NCI-H345 (cell line): ENCODE measurements around the gene SCO2.
A peak's percentile ranks its signal among the peaks of the same experiment; 100 is the strongest.

ENCODE experiments used
- DNase-seq: peaks from one replicate; lab custom pipeline; 2025; lab: John Stamatoyannopoulos, UW

SCO2 gene

DNA sequence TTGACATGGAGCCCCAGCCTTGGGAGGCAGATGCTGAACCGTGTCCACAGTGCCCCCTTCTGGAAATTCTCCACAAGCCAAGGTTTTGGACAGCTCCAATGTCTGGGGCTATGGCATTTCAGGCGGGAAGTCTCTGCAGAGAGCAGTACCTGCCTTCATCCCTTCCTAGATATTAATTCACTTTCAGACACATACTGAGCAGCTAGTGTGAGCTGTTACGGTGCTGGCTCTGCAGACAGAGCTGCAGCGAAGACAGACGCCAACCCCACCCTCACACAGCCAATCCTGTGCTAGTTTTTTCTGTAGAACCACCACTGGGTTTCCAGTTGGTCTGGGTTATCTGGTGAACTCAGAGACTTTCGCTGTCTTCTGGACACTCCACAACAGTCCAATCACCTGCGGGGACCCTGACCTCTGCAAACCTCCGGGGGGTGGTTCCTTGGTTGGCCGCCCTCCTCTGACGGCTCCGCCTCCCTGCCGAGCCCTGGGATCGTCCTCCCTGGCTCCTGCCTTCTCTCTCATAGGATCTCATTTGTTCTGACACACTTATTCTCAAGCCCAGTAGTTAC, 27.0 kb downstream of the SCO2 start:
- DNase-seq, result peak; percentile 65

- no peak for DNase-seq
Measured at GRCh38 chr22:50497093-50497492, 28.3 kb downstream of the SCO2 start.

DNA sequence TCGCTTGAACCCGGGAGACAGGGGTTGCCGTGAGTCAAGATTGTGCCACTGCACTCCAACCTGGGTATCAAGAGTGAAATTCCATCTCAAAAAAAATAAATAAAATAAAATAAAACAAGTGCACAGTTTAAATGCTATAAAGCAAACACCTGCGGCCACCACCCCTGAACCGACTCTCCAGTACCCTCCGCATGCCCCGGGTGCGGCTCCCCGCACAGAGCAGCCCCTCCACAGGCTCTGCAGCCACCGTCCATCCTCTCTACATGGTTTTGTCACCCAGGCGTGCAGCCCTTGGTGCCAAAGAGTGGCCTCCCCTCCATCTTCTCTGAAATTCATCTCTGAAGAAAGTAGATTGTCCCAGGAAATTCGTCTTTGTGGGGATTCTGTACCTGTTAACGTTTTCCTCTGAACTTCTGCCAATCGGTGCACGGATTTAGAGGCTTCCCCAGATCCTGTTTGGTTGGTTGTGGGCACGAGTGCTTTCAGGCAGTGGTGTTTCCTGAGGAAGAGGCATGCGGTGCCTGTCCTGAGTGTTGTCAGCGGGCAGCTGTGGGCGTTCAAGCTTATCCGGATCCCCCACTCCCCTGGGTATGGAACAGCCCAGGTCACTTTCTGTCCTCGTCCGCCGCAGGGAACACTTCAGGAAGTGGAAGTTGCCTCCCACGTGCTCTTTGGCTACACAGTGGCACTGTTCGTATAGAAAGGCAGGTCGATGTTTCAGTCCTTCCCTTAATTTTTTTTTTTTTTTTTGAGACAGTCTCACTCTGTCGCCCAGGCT, 34.7 kb downstream of the SCO2 start:
- DNase-seq, result no peak

- DNase-seq, result no peak
Measured at GRCh38 chr22:50489363-50490243, 35.8 kb downstream of the SCO2 start.

- no peak for DNase-seq
Measured at GRCh38 chr22:50488886-50489285, 36.5 kb downstream of the SCO2 start.

DNA sequence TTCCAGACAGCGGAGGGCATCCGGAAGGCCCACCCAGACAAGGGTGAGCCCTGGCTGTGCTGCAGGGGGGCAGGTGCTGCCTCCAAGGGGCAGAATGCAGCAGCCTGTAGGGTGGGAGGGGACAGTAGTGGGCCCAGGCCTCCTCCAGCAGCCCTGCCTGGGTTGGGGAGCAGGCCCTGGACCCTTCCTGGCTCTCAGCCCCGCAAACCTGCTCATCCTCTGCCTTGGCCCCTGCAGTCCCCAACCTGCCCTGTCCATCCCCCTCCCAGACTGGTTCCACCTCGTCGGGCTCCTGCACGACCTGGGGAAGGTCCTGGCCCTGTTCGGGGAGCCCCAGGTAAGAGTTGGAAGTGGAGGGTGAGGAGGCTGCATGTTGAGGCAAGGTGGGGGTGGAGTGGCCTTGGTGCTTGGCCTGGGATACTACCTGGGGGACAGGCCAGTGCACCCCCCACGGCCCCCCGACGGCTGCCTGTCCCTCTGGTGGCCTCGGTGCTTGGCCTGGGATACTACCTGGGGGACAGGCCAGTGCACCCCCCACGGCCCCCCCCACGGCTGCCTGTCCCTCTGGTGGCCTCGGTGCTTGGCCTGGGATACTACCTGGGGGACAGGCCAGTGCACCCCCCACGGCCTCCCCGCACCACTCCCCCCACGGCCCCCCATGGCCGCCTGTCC, 37.3 kb downstream of the SCO2 start:
- DNase-seq, result no peak

GRCh38 chr22:50487290-50488005, 38.0 kb downstream of the SCO2 start:
- DNase-seq, result no peak

DNA sequence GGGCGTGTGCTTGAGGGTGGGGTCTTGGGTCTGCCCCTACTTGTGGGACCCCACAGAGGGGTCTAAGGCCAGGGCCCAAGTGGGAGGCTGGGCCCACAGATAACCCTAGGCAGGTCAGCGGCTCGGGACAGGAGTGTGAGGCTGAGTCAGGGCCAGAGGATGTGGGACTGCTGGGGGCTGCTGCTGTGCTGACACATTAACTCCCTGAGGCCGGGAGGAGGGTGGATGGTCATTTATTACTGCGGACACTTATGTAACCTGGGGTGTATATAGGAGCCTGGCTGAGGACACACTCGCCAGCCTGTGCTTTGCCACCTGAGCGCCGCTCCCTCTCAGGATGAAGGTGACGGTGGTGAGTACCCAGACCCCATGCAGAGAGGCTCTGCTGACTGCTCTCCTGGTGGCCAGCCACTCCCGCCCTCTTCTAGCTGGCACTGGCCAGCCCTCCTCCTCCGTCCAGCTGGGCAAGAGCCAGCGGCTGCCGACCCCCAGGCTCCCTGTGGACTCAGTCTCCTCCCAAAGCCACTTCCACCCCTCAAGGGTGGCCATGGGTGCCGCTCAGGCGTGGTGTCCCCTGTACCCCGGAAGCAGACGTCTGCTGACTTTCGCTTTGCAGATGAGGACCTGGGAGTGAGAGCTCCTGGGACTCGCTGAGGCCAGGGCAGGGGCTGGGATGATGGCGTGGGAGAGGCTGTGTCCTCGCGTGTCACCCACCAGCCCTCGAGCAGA, 38.7 kb downstream of the SCO2 start, which contains the start of gene MIOX:
Gene MIOX, plus strand, starts transcription at position 299 of the 729 bp plus-strand sequence. Its CDS starts 39 bp downstream, at position 338.
- no peak for DNase-seq

DNA sequence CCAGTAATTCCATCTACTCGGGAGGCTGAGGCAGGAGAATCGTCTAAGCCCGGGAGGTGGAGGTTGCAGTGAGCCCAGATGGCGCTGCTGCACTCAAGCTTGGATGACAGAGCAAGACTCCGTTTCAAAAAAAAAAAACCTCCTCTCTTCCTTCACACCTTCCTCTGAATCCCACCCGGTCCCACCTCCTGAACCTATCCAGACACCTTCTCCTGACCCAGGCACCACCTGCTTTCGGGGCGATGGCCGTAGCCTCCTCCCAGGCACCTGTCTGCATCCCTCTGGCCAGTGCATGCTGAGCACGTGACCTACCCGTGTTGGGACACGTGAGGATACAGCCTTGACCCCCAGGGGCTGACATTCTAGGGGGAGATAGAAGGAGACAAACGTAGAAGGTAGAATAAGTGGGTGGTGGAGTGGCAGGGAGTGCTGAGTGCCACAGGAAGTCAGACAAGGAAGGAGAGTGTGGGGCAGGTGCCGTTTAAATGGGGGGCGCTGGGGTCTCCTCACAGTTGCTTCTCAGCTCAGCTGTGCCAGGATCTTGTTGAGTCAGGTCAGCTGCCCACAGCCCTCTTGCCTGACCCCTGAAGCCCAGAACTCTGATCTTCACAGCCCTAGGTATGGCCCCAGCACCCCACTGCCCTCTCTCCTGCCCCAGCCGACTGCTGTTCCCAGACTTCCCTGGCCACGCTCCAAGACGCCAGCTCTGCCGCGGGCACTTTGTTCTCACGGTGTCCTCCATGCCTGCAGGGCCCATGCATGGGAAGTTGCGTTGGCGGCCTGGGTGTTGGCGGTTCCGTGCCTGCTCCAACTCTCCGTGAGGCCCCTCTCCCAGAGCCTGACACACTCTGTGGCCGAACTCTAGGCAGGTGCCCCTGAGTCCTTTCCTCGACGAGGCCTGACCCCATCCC, 39.9 kb downstream of the SCO2 start:
- DNase-seq, result peak; percentile 24

GRCh38 chr22:50483977-50484853, 41.2 kb downstream of the SCO2 start:
- no peak for DNase-seq

DNA sequence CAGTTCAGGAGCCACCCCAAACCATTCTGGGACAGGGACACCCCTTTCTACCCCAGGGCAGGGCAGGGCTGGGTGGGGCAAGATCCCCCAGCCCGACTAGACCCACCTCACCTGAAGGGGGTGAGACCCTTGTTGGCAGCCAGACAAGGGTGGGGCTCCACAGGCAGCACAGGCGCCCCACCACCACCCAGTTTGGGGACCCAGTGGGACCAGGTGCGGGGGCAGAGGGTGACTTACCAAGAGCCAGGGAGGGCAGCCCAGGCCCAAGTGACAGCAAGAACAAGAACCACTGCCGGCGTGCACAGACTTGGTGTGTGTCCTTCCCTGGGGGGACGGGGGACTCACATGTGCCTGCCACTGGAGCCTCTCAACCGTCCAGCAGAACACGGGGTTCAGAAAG, 41.8 kb downstream of the SCO2 start:
- DNase-seq, result no peak

- no peak for DNase-seq
Measured at GRCh38 chr22:50483106-50483505, 42.3 kb downstream of the SCO2 start.

GRCh38 chr22:50482107-50483074, 43.0 kb downstream of the SCO2 start:
- DNase-seq, result no peak

DNA sequence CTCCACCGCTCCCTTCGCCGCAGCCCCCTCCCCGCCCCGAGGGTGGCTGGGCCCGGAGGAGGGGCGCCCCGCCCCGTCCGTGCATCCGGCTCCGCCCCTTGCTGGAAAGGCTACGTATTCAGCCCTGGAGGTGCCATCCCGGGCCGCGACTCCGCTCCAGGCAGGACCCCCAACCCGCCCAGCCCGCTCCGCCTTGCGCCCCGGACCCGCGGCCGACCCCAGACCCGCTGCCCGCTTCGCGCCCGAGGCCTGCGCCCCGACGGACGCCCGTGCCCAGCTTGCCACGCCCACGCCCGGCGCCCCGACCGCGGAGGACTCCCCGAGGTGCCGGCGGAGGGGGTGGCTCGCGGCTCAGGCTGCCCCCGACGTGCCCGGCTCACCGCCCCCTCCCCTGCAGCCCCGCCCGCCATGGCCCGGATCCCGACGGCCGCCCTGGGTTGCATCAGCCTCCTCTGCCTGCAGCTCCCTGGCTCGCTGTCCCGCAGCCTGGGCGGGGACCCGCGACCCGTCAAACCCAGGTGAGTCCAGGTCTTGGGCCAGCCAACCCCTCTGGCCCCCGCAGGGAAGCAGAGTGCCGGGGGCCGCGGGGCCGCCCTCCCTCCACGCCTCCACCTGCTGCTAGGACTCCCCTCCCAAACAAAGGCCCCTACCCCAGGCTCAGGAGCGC, 43.8 kb downstream of the SCO2 start, which contains the start of gene ADM2:
Gene ADM2, plus strand, starts transcription at position 104 of the 667 bp plus-strand sequence. Its CDS starts 305 bp downstream, at position 409.
- peak; percentile 38 for DNase-seq

GRCh38 chr22:50481045-50481439, 44.4 kb downstream of the SCO2 start:
- no peak for DNase-seq

- DNase-seq, result peak; percentile 13
Measured at GRCh38 chr22:50479721-50480120, 45.7 kb downstream of the SCO2 start.

DNA sequence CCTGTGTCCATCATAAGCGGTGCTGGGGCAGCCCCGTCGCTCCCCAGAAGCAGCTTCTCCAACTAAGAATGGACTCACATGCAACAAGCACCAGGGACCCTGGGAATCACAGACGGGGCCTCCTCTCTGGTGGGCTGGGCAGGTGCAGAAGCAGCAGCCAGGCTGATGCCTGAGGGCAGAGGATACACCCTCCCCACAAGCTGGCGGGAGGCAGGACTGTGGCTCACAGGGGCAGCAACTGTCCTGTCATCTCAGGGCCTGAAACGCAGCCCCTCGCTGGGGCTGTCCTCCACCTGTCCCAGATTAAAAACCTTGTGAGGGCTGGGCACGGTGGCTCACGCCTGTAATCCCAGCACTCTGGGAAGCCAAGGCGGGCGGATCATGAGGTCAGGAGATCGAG, 47.5 kb downstream of the SCO2 start:
- no peak for DNase-seq
